C4-2B (cell line): ENCODE measurements around the gene SEPTIN2.
"Not testable (repeated sequence)": the region's sequence is repeated elsewhere in the genome, so short reads cannot be mapped to it uniquely, and the experiment has no call there.

Source experiments
- H3K27ac ChIP-seq: fragments of 450-650 bp; 2 replicates; pipeline ENCODE4 v1.5.1; 2017
- ZFX ChIP-seq: fragments of 450-650 bp; IDR thresholded peaks from 2 replicates; pipeline ENCODE4 v1.6.1; 2017
- TF ChIP-seq, protein P1 (sequence below): fragments of 450-650 bp; conservative IDR thresholded peaks from 2 replicates; pipeline ENCODE4 v1.5.1; 2017; ENCODE audit warnings: mild to moderate bottlenecking

SEPTIN2 gene

GRCh38 chr2:241390301-241391206 lies 74.8 kb downstream of the SEPTIN2 start:
- H3K27ac ChIP-seq = no peak overlapping the region
- TF ChIP-seq, protein P1, sequence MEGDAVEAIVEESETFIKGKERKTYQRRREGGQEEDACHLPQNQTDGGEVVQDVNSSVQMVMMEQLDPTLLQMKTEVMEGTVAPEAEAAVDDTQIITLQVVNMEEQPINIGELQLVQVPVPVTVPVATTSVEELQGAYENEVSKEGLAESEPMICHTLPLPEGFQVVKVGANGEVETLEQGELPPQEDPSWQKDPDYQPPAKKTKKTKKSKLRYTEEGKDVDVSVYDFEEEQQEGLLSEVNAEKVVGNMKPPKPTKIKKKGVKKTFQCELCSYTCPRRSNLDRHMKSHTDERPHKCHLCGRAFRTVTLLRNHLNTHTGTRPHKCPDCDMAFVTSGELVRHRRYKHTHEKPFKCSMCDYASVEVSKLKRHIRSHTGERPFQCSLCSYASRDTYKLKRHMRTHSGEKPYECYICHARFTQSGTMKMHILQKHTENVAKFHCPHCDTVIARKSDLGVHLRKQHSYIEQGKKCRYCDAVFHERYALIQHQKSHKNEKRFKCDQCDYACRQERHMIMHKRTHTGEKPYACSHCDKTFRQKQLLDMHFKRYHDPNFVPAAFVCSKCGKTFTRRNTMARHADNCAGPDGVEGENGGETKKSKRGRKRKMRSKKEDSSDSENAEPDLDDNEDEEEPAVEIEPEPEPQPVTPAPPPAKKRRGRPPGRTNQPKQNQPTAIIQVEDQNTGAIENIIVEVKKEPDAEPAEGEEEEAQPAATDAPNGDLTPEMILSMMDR = no peak
- TF ChIP-seq ZFX = no peak

DNA sequence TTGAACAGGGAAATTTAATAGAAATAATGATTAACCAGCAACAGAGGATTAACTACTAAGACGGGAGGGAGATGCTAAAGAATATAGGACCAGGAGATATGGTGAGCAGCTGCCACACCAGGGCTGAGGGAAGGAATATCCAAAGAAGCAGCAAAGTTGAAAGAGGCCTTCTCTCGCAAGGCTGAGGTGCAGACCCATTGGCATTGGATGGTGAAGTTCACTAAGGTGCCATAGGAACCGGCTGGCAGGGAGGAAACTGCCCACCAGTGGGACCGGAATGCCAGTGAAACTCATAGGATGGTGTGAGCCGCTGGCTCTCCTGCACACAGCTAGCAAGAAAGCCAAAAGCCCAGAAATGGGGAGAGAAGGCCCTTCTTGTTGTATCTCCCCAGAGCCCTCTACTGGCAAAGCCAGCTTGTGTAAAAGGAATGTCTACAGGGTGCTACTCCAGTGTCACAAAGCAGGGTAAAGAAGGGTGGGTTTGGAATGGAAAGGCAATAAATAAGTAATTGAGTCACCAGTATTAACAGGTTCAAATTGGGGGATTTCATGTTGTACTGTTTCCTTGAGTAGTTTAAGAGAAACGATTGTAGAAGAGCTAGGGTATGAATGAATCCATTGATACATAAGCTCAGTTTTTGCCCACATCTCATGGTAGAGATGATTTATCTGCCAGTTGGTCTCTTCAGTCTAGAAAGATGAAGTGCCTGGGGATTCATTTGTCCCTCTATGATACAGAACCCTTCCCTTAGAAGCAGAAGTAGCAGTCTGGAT lies 76.4 kb downstream of the SEPTIN2 start:
- no peak overlapping the region for H3K27ac ChIP-seq
- TF ChIP-seq, protein P1 = peak; percentile 20
- no peak for TF ChIP-seq ZFX

GRCh38 chr2:241392753-241393152 lies 77.0 kb downstream of the SEPTIN2 start:
- not testable (repeated sequence) for H3K27ac ChIP-seq

- no peak overlapping the region for H3K27ac ChIP-seq
- TF ChIP-seq, protein P1 = no peak
- TF ChIP-seq ZFX = no peak
These were observed 77.9 kb downstream of the SEPTIN2 start for GRCh38 chr2:241393524-241394196.

DNA sequence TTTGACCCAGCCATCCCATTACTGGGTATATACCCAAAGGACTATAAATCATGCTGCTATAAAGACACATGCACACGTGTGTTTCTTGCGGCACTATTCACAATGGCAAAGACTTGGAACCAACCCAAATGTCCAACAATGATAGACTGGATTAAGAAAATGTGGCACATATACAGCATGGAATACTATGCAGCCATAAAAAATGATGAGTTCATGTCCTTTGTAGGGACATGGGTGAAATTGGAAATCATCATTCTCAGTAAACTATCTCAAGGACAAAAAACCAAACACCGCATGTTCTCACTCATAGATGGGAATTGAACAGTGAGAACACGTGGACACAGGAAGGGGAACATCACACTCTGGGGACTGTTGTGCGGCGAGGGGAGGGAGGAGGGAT lies 81.1 kb downstream of the SEPTIN2 start:
- not testable (repeated sequence) for H3K27ac ChIP-seq

GRCh38 chr2:241399941-241400922 lies 84.5 kb downstream of the SEPTIN2 start:
- no peak overlapping the region for H3K27ac ChIP-seq
- TF ChIP-seq ZFX = no peak
- TF ChIP-seq, protein P1 = no peak
